ENCODE data around the gene B4GALNT3. TPM values are rescaled to one million over a fixed set of nuclear protein-coding genes. Genes with fewer than 3 reads are reported as not detected.
A peak's percentile ranks its signal among the peaks of the same experiment; 100 is the strongest.

B4GALNT3 gene
- total RNA-seq, 4 donors from 2014 or later = 7.9 to 14.1 (median 9.8) TPM

GRCh38 chr12:602700-603068 lies 142.9 kb downstream of the B4GALNT3 start:
- no peak overlapping the region for H3K27ac ChIP-seq
- H3K27me3 ChIP-seq = no peaks in the 10 kb centered on the region
- peaks cover 0 to under 1% (median 0%) of the 10 kb centered on the region in 4 donors for H3K4me1 ChIP-seq
- no peak overlapping the region for H3K4me3 ChIP-seq
- H3K9me3 ChIP-seq = no peaks in the 10 kb centered on the region
- TF ChIP-seq POLR2A (IDR thresholded peaks at IDR 0.05) (no peak), EP300 (IDR thresholded peaks at IDR 0.05) (no peak), CTCF (IDR thresholded peaks at IDR 0.05) (no peak)
- DNase-seq (ENCODE audit: low spot score in 2 of 2) = no peak
- no peaks in the 10 kb centered on the region for H3K36me3 ChIP-seq

- 79 to 86% methylated on average over 7 of the region's 7 CpGs for WGBS, 2 donors
- H3K4me3 ChIP-seq = no peak overlapping the region
- no peak overlapping the region for H3K27ac ChIP-seq
- H3K36me3 ChIP-seq = no peaks in the 10 kb centered on the region
- H3K4me1 ChIP-seq = peaks cover 0 to 10% (median under 1%) of the 10 kb centered on the region in 4 donors
- no peak for DNase-seq (ENCODE audit: low spot score in 2 of 2)
- H3K9me3 ChIP-seq = no peaks in the 10 kb centered on the region
- TF ChIP-seq POLR2A (IDR thresholded peaks at IDR 0.05) (no peak), CTCF (IDR thresholded peaks at IDR 0.05) (no peak)
- H3K27me3 ChIP-seq = no peaks in the 10 kb centered on the region
Measured at GRCh38 chr12:604956-605355, 145.2 kb downstream of the B4GALNT3 start.

- WGBS, 2 donors = 11 to 20% methylated on average over 5 of the region's 5 CpGs
- peak overlapping the region in 1 of 4 donors; percentile 10 for H3K27ac ChIP-seq
- TF ChIP-seq EP300 (IDR thresholded peaks at IDR 0.05) = peak in 1 of 2 donors; percentile 32
- TF ChIP-seq CTCF (IDR thresholded peaks at IDR 0.05) = no peak
- no peaks in the 10 kb centered on the region for H3K36me3 ChIP-seq
- peak in 1 of 2 donors; percentile 16 for DNase-seq (ENCODE audit: low spot score in 2 of 2)
- no peaks in the 10 kb centered on the region for H3K9me3 ChIP-seq
- H3K4me3 ChIP-seq = no peak overlapping the region
- peaks cover 0 to 10% (median 3%) of the 10 kb centered on the region in 4 donors for H3K4me1 ChIP-seq
- H3K27me3 ChIP-seq = no peaks in the 10 kb centered on the region
Measured at GRCh38 chr12:607541-608001, 147.8 kb downstream of the B4GALNT3 start.

GRCh38 chr12:608413-608812 lies 148.7 kb downstream of the B4GALNT3 start:
- H3K27me3 ChIP-seq = no peaks in the 10 kb centered on the region
- no peaks in the 10 kb centered on the region for H3K36me3 ChIP-seq
- H3K4me3 ChIP-seq = no peak overlapping the region
- DNase-seq (ENCODE audit: low spot score in 2 of 2) = no peak
- H3K27ac ChIP-seq = peak overlapping the region in 1 of 4 donors; percentile 26
- TF ChIP-seq EP300 (IDR thresholded peaks at IDR 0.05) (no peak), CTCF (IDR thresholded peaks at IDR 0.05) (no peak), POLR2A (IDR thresholded peaks at IDR 0.05) (no peak)
- 92 to 94% methylated on average over 3 of the region's 3 CpGs for WGBS, 2 donors
- peaks cover 0 to 10% (median 3%) of the 10 kb centered on the region in 4 donors for H3K4me1 ChIP-seq
- no peaks in the 10 kb centered on the region for H3K9me3 ChIP-seq

GRCh38 chr12:608921-609320 lies 149.2 kb downstream of the B4GALNT3 start:
- H3K36me3 ChIP-seq = no peaks in the 10 kb centered on the region
- no peaks in the 10 kb centered on the region for H3K9me3 ChIP-seq
- TF ChIP-seq CTCF (IDR thresholded peaks at IDR 0.05) = no peak
- TF ChIP-seq POLR2A (IDR thresholded peaks at IDR 0.05) = no peak
- no peak for TF ChIP-seq EP300 (IDR thresholded peaks at IDR 0.05)
- no peak overlapping the region for H3K27ac ChIP-seq
- H3K27me3 ChIP-seq = no peaks in the 10 kb centered on the region
- H3K4me1 ChIP-seq = peaks cover 0 to 10% (median 3%) of the 10 kb centered on the region in 4 donors
- DNase-seq (ENCODE audit: low spot score in 2 of 2) = no peak
- WGBS, 2 donors = 96 to 97% methylated on average over 58 of the region's 58 CpGs
- no peak overlapping the region for H3K4me3 ChIP-seq

All from tibial nerve (tissue), 4 donors.